Panc1 (cell line): ENCODE data around the gene NUTM2E. TPM values are rescaled to one million over a fixed set of nuclear protein-coding genes. Genes with fewer than 3 reads are reported as not detected.
"Not testable (repeated sequence)": the region's sequence is repeated elsewhere in the genome, so short reads cannot be mapped to it uniquely, and the experiment has no call there.

Experiments
- ATAC-seq: fragments of 200-7000 bp; cut with Tn5 transposase; 2 replicates; pipeline ENCODE4 v1.9.1; 2020; ENCODE audit warnings: mild to moderate bottlenecking, moderate library complexity
- BruUV-seq: library from RNA; stranded (reverse); fragments of 400-500 nt; replicated peaks from 2 replicates; lab custom pipeline; 2021; lab: Mats Ljungman, UMichigan
- CTCF ChIA-PET: fragments of 300-600 bp; sonication (Branson Sonifier 250); formaldehyde crosslinking; loops from one replicate; lab custom pipeline; 2022; ENCODE audit warnings: antibody characterized with exemption; lab: Charles Lee
- POLR2A ChIA-PET: fragments of 300-600 bp; sonication (Branson Sonifier 250); formaldehyde crosslinking; loops from one replicate; lab custom pipeline; 2022; ENCODE audit warnings: antibody characterized with exemption; lab: Charles Lee
- DNase-seq: peaks from one replicate; pipeline ENCODE4 v3.0.0-alpha.2; 2010; ENCODE audit warnings: low read depth, low spot score
- H3K27ac ChIP-seq: 2 replicates; pipeline ENCODE4 v1.5.1; 2011; ENCODE audit warnings: mild to moderate bottlenecking, low read length, inconsistent platforms
- H3K27me3 ChIP-seq: fragments of 200-500 bp; sonication (Bioruptor generic); 2 replicates; pipeline ENCODE4 v1.6.0; 2014; ENCODE audit warnings: low read length, inconsistent platforms; ENCODE audit not compliant: control insufficient read depth, insufficient read depth
- H3K36me3 ChIP-seq: fragments of 200-500 bp; sonication (Bioruptor generic); 2 replicates; pipeline ENCODE4 v1.5.1; 2014; ENCODE audit warnings: inconsistent platforms, mild to moderate bottlenecking, low read length, moderate library complexity; ENCODE audit not compliant: control insufficient read depth, insufficient read depth
- H3K4me1 ChIP-seq: 2 replicates; pipeline ENCODE4 v1.5.1; 2011; ENCODE audit warnings: inconsistent platforms, mild to moderate bottlenecking, low read length, moderate library complexity; ENCODE audit not compliant: control insufficient read depth, insufficient read depth
- H3K4me3 ChIP-seq, 2 experiments: 2 replicates each; pipeline ENCODE4 v1.5.1; 2011 to 2012; ENCODE audit warnings: low read depth in 2 of 2, low read length in 2 of 2, mild to moderate bottlenecking in 2 of 2, inconsistent platforms in 1 of 2, moderate library complexity in 1 of 2
- H3K9me3 ChIP-seq: fragments of 200-500 bp; sonication (Bioruptor generic); 2 replicates; pipeline ENCODE4 v1.5.1; 2014; ENCODE audit warnings: low read depth, mild to moderate bottlenecking, inconsistent platforms, low read length, moderate library complexity; ENCODE audit not compliant: control insufficient read depth, insufficient read depth
- in situ Hi-C: cut with HindIII; loops from 2 replicates; pipeline ENCODE4 v1.10.0; 2016; ENCODE audit warnings: low sequenced_read_pairs, low pct_unique_long_range_greater_than_20kb
- intact Hi-C: fragments of 100-400 bp; cut with micrococcal nuclease; formaldehyde crosslinking; loops from one replicate; pipeline ENCODE4 v1.10.0; 2022; ENCODE audit not compliant: unreplicated experiment
- total RNA-seq: library from RNA; stranded (reverse); gene quantifications from one replicate; pipeline ENCODE4 v1.2.1, GENCODE V29; 2021; ENCODE audit not compliant: unreplicated experiment

Gene NUTM2E
- total RNA-seq, 1 experiment from 2014 or later, result 0.08 TPM

- BruUV-seq, DNase-seq, H3K4me1 ChIP-seq, H3K27ac ChIP-seq, H3K36me3 ChIP-seq, H3K27me3 ChIP-seq, CTCF ChIA-PET, POLR2A ChIA-PET, H3K9me3 ChIP-seq, in situ Hi-C loops: not testable (repeated sequence)
- intact Hi-C loops, result loop anchor here (10.0 kb wide), 1 partner anchor 99 kb away; no protein-coding TSS in a partner anchor
- peak; percentile 60 for ATAC-seq
- peak overlapping the region; percentile 44 to 51 for H3K4me3 ChIP-seq
Measured at GRCh38 chr10:79825587-79826011, 940 bp upstream of the NUTM2E start.

- peak; percentile 57 for ATAC-seq
- POLR2A ChIA-PET, result not testable (repeated sequence)
Measured at GRCh38 chr10:79826131-79826495, 426 bp upstream of the NUTM2E start.

GRCh38 chr10:79833833-79834232 is 7.3 kb downstream of the NUTM2E start:
- DNase-seq, in situ Hi-C loops, BruUV-seq, ATAC-seq, POLR2A ChIA-PET, H3K36me3 ChIP-seq, H3K27me3 ChIP-seq, H3K4me3 ChIP-seq, H3K9me3 ChIP-seq, H3K4me1 ChIP-seq, intact Hi-C loops, H3K27ac ChIP-seq, CTCF ChIA-PET: not testable (repeated sequence)

More at GRCh38 chr10:79826131-79826495, 426 bp upstream of the NUTM2E start:
- H3K36me3 ChIP-seq, H3K4me1 ChIP-seq, H3K27me3 ChIP-seq, DNase-seq, in situ Hi-C loops, H3K9me3 ChIP-seq, BruUV-seq, H3K27ac ChIP-seq, CTCF ChIA-PET: not testable (repeated sequence)
- peak overlapping the region; percentile 44 to 45; a peak in 3 of 4 replicates for H3K4me3 ChIP-seq
- intact Hi-C loops, result loop anchor here (10.0 kb wide), 1 partner anchor 99 kb away; no protein-coding TSS in a partner anchor

- BruUV-seq, CTCF ChIA-PET, H3K9me3 ChIP-seq, H3K27me3 ChIP-seq, ATAC-seq, H3K27ac ChIP-seq, intact Hi-C loops, DNase-seq, H3K4me1 ChIP-seq, H3K36me3 ChIP-seq, H3K4me3 ChIP-seq, in situ Hi-C loops, POLR2A ChIA-PET: not testable (repeated sequence)
Measured at GRCh38 chr10:79835891-79836290, 9.4 kb downstream of the NUTM2E start.

GRCh38 chr10:79836891-79837290 is 10.4 kb downstream of the NUTM2E start:
- CTCF ChIA-PET, H3K36me3 ChIP-seq, H3K9me3 ChIP-seq, H3K4me1 ChIP-seq, H3K4me3 ChIP-seq, DNase-seq, in situ Hi-C loops, H3K27me3 ChIP-seq, POLR2A ChIA-PET, intact Hi-C loops, ATAC-seq, H3K27ac ChIP-seq, BruUV-seq: not testable (repeated sequence)

- CTCF ChIA-PET, ATAC-seq, POLR2A ChIA-PET, H3K4me1 ChIP-seq, H3K27me3 ChIP-seq, in situ Hi-C loops, H3K27ac ChIP-seq, intact Hi-C loops, H3K4me3 ChIP-seq, H3K9me3 ChIP-seq, DNase-seq, H3K36me3 ChIP-seq, BruUV-seq: not testable (repeated sequence)
Measured at GRCh38 chr10:79838441-79838840, 11.9 kb downstream of the NUTM2E start.

GRCh38 chr10:79853191-79853854 is 26.8 kb downstream of the NUTM2E start:
- H3K4me3 ChIP-seq, intact Hi-C loops, H3K9me3 ChIP-seq, H3K4me1 ChIP-seq, in situ Hi-C loops, H3K36me3 ChIP-seq, POLR2A ChIA-PET, ATAC-seq, DNase-seq, BruUV-seq, H3K27ac ChIP-seq, CTCF ChIA-PET, H3K27me3 ChIP-seq: not testable (repeated sequence)
